Islet of Langerhans (tissue), 1 donor: ENCODE data around the gene CFLAR.
"Not testable (repeated sequence)": the region's sequence is repeated elsewhere in the genome, so short reads cannot be mapped to it uniquely, and the experiment has no call there.

Experiments used
- FAIRE-seq: peaks from one replicate; lab custom pipeline; 2011; peaks lifted over from hg19 to GRCh38; lab: Jason Lieb, UNC

The CFLAR gene

DNA sequence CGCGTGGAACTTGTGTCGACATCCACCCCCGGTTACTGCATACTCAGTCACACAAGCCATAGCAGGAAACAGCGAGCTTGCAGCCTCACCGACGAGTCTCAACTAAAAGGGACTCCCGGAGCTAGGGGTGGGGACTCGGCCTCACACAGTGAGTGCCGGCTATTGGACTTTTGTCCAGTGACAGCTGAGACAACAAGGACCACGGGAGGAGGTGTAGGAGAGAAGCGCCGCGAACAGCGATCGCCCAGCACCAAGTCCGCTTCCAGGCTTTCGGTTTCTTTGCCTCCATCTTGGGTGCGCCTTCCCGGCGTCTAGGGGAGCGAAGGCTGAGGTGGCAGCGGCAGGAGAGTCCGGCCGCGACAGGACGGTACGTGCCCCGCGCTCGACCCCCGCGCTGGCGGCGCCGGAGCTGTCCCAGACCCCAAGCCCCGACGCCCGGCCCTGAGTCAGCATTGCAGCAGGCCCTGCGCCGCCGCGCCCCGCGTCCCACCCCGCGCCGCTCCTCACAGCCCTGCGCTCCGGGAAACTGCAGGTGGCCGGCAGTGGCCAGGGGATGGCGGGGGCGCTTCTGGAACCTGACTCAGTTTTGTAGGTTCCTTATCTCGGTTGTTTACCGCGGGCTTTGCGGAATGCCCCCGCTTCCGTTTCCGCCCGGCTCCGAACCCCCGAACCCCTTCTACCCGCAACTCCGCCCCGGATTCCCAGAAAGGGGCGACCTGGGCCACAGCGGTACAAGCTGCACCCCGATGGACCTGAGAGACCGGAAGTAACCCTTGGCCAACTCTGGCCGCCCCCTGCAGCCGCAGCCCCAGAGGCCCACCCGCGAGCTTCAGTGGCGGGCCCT lies at the start of gene CFLAR:
TSS of gene CFLAR (plus strand) at position 50 of the 844 bp plus-strand sequence. CDS start 13,702 bp downstream, outside the sequence.
- FAIRE-seq = no peak

DNA sequence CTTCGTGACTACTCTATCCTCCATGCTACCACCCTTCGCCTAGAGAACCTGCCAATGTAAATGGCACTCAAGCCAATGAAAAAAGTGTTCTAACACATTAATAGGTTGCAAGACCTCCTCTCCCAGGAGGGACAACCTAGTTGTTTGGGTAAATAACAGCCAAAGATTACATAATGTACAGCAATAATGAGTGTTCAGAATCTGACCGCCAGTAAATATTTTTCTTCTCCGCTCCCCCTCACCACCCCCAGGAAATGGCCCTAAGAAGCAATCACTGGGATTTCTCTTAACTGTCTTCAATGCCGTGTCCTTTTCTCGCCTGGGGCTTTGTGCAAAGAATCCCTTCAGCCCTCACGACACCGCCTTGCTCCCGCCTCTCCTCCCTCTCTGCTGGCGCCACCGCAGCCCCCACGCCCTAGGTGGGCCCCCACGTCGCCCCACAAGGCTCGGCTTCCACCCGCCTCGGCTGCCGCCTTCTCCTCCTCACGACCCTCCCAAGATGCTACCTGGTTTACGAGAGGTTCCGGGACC lies 45.0 kb upstream of the CFLAR start:
- FAIRE-seq = no peak

DNA sequence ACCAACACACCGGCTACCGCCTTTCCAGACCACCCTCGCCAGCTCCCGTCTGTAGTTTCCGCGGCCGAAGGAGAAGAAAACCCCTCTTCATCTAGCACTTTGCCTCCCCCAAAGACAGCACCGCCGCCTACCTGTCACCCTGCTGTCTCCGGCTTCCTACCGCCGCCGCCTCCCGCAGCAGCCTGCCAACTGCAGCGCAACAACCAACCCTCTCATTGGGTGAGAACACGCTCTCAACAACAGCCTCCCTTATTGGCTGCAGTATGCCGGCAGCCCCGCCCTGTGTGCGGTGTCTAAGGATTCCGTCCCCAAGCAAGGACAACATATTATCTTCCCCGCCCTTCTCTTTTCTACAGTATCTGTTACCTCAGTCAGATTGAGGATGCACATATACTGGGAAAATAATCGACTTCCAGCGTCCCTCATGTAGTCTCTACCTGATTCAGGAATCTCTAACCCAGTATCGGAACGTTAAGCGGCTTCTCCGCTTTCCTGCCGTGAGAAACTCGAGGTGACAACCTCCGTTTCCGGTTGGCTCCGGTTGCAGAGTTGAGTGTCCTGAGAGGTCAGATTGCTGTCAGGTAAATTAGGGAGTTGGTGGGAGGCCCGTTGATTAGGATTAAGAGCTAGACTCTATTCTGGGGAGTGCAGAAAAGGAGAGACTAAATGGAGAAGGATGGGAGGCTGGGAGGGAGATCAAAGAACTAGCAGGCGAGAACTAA lies 44.3 kb upstream of the CFLAR start, which contains the start of the genes HYCC2 and NDUFB3:
TSS of gene HYCC2 (minus strand) at position 193 of the 722 bp plus-strand sequence. CDS start 47,662 bp downstream, outside the sequence.
TSS of gene NDUFB3 (plus strand) at position 523 of the 722 bp plus-strand sequence. CDS start 6,882 bp downstream, outside the sequence.
- peak; percentile 96 for FAIRE-seq

DNA sequence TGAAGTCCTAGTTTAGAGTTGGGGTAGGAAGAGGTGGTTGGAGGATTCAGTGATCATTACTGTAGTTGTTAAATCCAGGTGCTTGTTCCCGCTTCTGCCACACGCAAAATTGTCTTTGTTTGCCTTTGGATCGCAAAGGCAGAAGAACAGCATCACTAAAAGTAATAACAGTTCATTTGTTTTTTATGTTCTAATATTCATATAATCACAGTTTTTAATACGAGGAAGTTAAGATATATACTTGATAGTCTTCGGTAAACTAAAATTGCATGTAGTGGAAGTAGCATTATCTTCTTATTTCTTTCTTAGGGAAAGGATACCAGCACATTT lies 43.8 kb upstream of the CFLAR start:
- no peak for FAIRE-seq

DNA sequence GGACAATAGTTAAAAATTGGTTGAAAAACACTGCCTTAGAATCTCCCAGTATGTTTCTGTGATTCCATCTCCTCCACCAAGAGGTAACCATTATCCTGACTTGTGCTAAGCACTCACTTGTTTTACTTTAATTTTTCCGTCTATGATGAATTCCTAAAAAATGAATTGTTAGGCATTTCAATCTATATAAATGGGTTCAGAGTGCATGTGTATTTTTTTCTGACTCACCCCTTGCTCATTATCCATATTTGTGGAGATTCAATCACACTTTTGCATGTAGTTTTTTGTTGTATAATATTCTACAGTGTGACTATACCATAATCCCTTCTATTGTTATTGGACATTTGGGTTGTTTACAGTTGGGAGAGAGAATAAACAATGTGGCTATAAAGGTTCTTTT lies 42.9 kb upstream of the CFLAR start:
- no peak for FAIRE-seq

DNA sequence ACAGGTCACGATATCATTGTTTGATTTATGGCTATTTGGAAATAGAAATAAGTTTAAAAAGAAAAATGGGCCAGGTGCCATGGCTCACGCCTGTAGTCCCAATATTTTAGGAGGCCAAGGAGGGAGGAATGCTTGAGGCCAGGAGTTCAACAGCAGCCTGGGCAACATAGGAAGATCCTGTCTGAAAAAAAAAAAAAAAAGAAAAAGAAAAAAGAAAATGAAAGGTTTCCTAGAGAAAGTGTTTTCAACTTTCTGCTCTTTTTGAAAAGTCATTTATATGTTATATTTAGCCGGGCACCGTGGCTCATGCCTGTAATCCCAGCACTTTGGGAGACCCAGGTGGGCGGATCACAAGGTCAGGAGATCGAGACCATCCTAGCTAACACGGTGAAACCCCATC lies 41.0 kb upstream of the CFLAR start:
- FAIRE-seq = no peak

DNA sequence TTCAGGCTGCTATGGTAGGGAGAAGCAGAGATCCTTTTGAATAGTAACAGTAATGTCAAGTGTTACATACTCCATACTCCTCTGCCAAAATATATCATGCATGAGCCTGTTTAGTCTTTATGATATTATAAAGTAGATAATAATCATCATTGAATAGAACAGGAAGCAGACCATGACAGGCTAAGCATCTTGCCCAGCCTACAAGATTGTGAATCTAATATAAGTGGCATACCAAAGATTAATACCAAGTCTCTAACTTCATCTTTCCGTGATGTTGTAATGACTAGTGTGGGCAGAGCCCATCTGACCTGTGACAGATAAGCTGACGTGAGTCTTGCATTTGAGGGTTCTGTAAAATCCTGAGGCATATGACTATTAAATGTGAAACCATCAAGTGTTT lies 31.1 kb upstream of the CFLAR start:
- no peak for FAIRE-seq

DNA sequence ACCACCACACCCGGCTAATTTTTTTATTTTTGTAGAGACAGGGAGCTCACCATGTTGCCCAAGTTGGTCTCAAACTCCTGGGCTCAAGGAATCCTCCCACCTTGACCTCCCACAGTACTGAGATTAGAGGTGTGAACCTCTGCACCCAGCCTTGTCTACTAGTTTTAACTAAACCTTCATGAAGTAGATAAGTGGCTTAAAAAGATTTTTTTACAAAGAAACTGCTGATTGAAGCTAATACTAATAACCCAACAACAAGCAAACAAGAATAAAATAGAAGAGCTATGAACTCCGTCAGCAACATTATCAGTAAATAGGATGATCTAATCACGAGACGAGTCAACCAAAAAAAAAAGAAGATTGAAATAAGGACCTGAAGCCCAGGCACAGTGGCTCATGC lies 25.4 kb upstream of the CFLAR start:
- no peak for FAIRE-seq

DNA sequence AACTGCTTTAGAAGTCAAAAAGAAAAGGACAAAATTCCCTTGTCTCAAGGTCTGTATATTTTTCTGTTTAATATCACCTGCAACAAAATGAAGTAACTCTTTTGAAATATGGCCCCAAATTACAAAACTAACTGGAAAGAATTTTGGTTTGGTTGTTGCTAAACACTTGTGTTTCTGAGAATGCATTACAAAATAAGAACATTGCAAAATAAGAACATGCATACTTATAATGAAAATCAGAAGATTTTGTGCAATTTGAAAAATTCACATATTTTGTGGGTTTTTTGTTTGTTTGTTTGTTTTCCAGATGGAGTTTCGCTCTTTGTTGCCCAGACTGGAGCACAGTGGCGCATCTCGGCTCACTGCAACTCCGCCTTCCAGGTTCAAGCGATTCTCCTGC lies 22.4 kb upstream of the CFLAR start:
- FAIRE-seq = peak; percentile 21

DNA sequence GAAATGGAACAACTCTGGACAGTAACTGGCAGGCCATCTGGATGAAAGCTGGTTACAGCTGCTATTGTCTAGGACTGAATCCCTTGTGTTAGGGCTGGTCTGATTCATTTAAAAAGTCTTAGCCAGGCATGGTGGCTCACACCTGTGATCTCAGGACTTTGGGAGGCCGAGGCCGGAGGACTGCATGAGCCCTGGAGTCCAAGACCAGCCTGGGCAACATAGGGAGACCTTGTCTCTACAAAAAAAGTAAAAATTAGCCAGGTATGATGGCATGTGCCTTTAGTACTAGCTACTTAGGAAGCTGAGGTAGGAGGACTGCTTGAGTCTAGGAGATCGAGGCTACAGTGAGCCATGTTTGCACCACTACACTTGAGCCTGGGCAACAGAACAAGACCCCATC lies 15.5 kb upstream of the CFLAR start:
- FAIRE-seq = no peak

DNA sequence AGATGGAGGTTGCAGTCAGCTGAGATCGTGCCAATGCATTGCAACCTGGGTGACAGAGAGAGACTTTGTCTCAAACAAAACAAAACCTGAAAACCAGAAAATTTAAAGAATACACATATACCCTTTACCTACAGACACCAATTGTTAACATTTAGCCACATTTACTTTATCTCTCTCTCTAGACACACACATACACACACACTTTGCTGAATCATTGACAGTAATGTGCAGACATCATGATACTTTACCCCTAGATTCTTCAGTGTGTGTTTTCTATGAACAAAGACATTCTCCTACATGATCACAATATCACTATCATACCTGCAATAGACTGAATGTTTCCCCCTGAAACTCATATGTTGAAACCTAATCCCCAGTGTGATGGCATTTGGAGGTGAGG lies 10.2 kb upstream of the CFLAR start:
- FAIRE-seq = no peak

DNA sequence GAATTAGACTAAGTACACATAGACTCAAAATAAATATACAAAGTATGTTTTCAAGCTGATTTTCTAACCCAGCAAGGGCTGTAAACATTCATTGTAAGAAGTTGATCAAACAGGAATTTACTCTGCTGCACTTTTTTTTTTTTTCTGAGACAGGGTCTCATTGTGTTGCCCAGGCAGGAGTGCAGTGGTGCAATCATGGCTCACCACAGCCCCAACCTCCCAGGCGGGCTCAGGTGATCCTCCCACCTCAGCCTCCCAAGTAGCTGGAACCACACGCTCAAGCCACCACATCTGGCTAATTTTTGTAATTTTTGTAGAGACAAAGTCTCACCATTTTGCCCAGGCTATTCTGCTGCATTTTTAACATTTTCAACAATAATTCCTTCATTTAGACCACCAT lies 8.3 kb upstream of the CFLAR start:
- no peak for FAIRE-seq

DNA sequence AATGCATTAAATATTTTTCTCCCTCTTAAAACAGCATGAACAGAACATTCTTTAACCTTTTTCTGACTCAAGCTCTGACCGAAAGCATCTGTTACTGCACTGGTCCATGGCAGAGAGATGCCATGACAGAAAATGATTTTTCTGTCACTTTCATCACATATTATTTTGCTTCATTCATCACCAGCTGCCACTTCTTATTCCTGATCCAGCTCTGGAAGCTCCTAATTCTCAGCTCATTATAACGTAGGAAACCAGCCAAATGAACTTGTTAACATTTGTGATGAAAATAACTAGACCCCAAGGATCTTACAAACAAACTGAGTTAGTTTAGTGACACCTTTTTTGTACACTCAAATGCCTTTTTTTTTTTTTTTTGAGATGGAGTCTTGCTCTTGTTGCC lies 7.6 kb upstream of the CFLAR start:
- FAIRE-seq = no peak

DNA sequence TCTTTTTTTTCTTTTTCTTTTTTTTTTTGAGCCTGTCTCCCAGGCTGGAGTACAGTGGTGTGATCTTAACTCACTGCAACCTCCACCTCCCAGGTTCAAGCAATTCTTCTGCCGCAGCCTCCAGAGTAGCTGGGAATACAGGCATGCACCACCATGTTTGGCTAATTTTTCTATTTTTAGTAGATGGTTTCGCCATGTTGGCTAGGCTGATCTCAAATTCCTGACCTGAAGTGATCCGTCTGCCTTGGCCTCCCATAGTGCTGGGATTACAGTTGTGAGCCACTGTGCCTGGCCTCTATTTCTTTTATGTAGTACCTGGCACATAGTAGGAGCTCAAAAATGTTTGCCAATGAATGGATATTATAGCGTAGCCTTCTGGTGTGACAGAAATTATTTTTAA lies 6.8 kb upstream of the CFLAR start:
- no peak for FAIRE-seq

DNA sequence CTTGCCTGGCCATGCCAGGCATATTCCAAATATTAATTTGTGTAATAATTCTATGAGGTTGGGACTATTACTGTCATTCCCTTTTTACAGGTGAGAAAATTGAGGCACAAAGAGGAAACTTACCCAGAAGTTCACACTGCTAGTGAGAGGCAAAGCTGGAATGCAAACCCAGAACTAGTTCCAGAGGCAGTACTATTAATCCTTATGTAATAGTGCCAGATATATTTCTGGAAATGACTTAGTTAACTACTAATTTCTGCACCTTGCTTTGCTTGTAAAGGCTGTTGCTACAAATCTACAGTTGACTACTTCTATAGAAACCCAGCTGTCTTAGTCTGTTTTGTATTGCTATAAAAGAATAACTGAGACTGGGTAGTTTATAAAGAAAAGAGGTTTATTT lies 5.3 kb upstream of the CFLAR start:
- FAIRE-seq = no peak

DNA sequence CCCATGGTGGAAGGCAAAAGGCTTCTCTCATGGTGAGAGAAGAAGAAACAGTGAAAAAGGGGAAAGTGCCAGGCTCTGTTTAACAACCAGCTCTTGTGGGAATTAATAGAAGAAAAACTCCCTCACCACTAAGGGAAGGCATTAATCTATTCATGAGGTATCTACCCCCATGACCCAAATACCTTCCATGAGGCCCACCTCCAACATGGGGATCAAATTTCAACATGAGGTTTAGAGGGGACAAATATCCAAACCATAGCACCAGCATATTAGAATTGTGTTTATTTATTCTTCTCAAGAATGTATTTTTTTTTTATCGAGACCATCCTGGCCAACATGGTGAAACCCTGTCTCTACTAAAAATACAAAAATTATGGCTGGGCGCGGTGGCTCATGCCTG lies 4.9 kb upstream of the CFLAR start:
- FAIRE-seq = no peak

DNA sequence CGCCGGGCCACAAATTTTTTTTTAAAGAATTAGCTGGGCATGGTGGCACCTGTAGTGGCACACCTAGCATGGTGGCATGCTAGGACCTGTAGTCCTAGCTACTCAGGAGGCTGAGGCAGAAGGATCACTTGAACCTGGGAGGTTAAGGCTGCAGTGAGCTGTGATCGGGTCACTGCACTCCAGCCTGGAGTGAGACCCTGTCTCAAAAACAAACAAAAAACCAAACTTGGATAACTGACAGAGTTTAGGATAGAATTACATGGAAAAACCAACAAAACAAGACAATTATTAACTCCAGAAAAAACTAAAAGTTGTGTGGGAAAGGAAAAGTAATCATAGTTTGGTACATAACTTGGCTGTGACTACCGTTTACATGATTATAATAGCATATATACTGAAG lies 1.6 kb upstream of the CFLAR start:
- FAIRE-seq = no peak

DNA sequence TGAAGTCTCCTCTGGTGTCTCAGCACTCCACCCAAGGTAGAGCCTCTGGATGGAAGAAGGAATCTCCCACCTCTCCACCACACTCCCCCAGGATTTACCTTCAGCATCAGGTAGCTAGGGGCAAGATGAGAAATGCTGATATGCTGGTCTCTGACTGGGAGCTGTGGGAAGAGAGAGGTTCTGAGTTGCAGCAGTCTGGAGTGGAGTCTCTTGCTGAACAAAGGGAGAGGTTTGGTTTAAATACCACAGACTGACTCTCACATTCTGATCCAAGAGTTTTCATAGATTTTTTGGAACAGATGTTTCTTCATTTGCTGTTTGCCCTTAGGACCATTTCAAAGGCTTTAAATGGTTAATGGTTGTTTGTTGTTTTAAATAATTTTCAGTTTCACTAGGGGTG lies 1.1 kb upstream of the CFLAR start:
- FAIRE-seq = no peak

DNA sequence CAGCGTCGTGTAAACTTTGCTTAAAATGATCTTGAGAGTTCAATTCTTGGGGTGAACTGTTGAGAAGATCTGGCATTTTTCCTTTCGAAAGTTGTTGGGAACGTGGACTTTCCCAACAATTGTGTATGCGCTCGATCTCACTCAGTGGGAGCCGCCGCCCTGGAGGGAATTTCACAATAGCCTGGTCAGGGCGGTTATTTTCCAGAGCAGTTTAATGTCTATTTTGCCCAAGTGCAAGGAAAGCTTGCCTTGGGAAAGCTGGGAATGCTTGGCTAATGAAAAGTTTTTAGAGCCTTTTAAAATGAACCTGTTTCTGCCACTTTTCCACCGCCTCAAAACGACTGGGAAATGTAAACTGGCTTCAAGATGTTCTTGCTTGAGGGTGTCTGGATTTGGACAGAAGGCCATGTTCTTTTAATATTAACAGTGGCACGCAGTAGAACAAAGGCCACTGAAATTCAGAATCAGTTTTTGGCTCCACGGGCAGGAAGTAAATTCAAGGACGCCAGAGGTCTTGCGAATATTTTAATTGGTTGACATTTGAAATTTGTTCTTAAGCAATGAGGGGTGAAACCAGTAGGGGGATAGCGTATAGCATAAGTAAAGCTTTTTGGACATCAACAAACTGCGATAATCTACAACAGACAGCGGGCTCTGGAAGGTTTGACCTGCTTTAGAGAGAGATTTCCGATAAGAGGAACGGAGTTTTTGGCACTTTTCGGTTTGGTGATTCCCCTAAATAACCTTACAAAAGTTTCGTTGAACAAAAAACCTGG lies 1.2 kb downstream of the CFLAR start:
- no peak for FAIRE-seq

DNA sequence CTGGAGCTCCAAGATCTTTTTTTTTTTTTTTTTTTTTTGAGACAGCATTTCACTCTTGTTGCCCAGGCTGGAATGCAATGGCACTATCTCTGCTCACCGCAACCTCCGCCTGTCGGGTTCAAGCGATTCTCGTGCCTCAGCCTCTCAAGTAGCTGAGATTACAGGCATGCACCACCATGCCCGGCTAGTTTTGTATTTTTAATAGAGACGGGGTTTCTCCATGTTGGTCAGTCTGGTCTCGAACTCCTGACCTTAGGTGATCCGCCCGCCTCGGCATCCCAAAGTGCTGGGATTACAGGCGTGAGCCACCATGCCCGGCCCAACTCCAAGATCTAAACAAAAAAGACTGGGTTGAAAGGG lies 1.8 kb downstream of the CFLAR start:
- not testable (repeated sequence) for FAIRE-seq

DNA sequence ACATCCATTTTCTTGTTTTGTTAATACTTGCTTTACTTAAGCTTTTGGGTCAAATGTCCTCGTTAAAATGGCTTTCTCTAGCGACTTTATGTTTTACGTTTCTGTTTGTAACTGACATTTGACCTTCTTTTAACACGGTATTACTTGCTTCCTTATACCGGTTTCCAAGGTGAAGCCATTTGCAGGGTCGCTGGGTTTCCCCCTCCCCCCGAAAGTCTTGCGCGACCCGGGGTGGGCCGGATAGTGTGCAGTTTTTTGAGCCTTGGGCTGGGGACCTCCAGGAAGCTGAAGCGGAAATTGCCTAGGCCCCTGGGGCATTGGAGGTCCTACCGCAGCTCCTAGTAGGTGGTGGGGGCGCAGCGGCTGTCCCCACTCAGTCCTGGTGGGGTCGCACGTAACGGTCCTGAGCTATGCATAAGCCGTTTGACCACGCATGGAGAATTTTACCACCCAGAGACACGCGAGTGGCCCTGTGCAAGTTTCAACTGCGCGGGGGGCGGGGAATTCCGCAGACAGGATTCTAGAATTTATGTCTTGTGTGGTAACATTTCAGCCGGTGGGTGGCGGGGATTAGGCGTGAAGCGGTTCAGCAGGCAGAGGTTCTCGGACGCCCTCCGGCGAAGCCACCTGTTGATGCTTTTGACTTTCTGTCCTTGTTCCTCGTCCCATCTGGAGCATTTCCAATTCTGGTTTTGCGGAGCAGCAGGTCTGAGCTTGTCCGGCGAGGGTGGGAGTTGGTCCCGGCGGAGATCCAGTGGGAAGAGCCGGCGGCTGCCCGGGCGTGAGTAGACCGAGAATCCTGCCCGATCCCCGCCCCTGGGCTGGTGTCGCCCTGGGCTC lies 2.4 kb downstream of the CFLAR start:
- no peak for FAIRE-seq
